ENCODE measurements around the gene POLR2H.
A peak's percentile ranks its signal among the peaks of the same experiment; 100 is the strongest.

POLR2H gene

GRCh38 chr3:184353546-184353941, 8.0 kb upstream of the POLR2H start:
- no peak for DNase-seq

GRCh38 chr3:184354121-184354728, 7.3 kb upstream of the POLR2H start:
- DNase-seq: peak; percentile 10

GRCh38 chr3:184354754-184355153, 6.8 kb upstream of the POLR2H start:
- DNase-seq: no peak

GRCh38 chr3:184355261-184356040, 6.1 kb upstream of the POLR2H start:
- no peak for DNase-seq

GRCh38 chr3:184357248-184358123, 4.0 kb upstream of the POLR2H start:
- DNase-seq: no peak

- DNase-seq: no peak
Measured at GRCh38 chr3:184358124-184358767, 3.3 kb upstream of the POLR2H start.

- no peak for DNase-seq
Measured at GRCh38 chr3:184358921-184359350, 2.6 kb upstream of the POLR2H start.

GRCh38 chr3:184359610-184360009, 1.9 kb upstream of the POLR2H start:
- DNase-seq: no peak

- no peak for DNase-seq
Measured at GRCh38 chr3:184360070-184360928, 1.2 kb upstream of the POLR2H start.

GRCh38 chr3:184360929-184361531, 480 bp upstream of the POLR2H start:
- DNase-seq: no peak

GRCh38 chr3:184361932-184362667, 590 bp downstream of the POLR2H start:
- DNase-seq: peak; percentile 41

- DNase-seq: peak; percentile 92
Measured at GRCh38 chr3:184362668-184363546, 1.4 kb downstream of the POLR2H start.

GRCh38 chr3:184366619-184367289, 5.2 kb downstream of the POLR2H start:
- no peak for DNase-seq

- DNase-seq: no peak
Measured at GRCh38 chr3:184368116-184368515, 6.6 kb downstream of the POLR2H start.

GRCh38 chr3:184368586-184369183, 7.2 kb downstream of the POLR2H start:
- no peak for DNase-seq

- DNase-seq: peak; percentile 64
Measured at GRCh38 chr3:184371570-184372018, 10.1 kb downstream of the POLR2H start.

- no peak for DNase-seq
Measured at GRCh38 chr3:184372296-184372821, 10.8 kb downstream of the POLR2H start.

GRCh38 chr3:184372911-184373310, 11.4 kb downstream of the POLR2H start:
- no peak for DNase-seq
